ENCODE measurements around the gene SNU13.

DNA sequence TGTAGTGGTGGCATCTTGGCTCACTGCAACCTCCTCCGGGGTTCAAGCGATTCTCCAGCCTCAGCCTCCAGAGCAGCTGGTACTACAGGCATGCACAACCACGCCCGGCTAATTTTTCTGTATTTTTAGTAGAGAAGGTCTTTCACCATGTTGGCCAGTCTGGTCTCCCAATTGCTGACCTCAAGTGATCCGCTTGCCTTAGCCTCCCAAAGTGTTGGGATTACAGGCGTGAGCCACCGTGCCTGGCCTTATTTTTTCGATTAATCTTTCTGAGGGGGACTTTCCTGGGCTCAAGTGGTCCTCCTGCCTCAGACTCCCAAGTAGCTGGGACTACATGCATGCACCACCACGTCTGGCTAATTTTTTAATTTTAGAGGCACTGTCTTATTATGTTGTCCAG is 5.6 kb downstream of the SNU13 start:
- TF ChIP-seq, protein P1, sequence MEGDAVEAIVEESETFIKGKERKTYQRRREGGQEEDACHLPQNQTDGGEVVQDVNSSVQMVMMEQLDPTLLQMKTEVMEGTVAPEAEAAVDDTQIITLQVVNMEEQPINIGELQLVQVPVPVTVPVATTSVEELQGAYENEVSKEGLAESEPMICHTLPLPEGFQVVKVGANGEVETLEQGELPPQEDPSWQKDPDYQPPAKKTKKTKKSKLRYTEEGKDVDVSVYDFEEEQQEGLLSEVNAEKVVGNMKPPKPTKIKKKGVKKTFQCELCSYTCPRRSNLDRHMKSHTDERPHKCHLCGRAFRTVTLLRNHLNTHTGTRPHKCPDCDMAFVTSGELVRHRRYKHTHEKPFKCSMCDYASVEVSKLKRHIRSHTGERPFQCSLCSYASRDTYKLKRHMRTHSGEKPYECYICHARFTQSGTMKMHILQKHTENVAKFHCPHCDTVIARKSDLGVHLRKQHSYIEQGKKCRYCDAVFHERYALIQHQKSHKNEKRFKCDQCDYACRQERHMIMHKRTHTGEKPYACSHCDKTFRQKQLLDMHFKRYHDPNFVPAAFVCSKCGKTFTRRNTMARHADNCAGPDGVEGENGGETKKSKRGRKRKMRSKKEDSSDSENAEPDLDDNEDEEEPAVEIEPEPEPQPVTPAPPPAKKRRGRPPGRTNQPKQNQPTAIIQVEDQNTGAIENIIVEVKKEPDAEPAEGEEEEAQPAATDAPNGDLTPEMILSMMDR (IDR thresholded peaks at IDR 0.05) = no peak
- TF ChIP-seq EZH2 (IDR thresholded peaks at IDR 0.05; ENCODE audit: borderline replicate concordance, insufficient read depth, low read depth, low read length, poor library complexity, severe bottlenecking) = no peak

Measured in B cell (primary cell).